ENCODE measurements around the gene MSI2.

GRCh38 chr17:57305908-57306504 is 49.7 kb downstream of the MSI2 start:
- TF ChIP-seq ZFP3 (CRISPR knock-in tag; IDR thresholded peaks at IDR 0.05) (no peak), CREB5 (CRISPR knock-in tag; IDR thresholded peaks at IDR 0.05; ENCODE audit: low read depth) (no peak), TOX (CRISPR knock-in tag; IDR thresholded peaks at IDR 0.05; ENCODE audit: borderline replicate concordance) (no peak), RARB (CRISPR knock-in tag; IDR thresholded peaks at IDR 0.05) (no peak), ARNTL (CRISPR knock-in tag; IDR thresholded peaks at IDR 0.05; ENCODE audit: borderline replicate concordance, low read depth) (no peak), PPARA (CRISPR knock-in tag; IDR thresholded peaks at IDR 0.05; ENCODE audit: borderline replicate concordance) (no peak), PATZ1 (CRISPR knock-in tag; IDR thresholded peaks at IDR 0.05; ENCODE audit: borderline replicate concordance) (no peak), ZFP30 (CRISPR knock-in tag; IDR thresholded peaks at IDR 0.05) (no peak), TSHZ2 (CRISPR knock-in tag; IDR thresholded peaks at IDR 0.05) (no peak), ISL1 (CRISPR knock-in tag; IDR thresholded peaks at IDR 0.05) (no peak), CSDC2 (CRISPR knock-in tag; IDR thresholded peaks at IDR 0.05) (no peak), ZC3H10 (CRISPR knock-in tag; IDR thresholded peaks at IDR 0.05) (no peak), SNAI2 (CRISPR knock-in tag; IDR thresholded peaks at IDR 0.05) (no peak)
